HEK293 (cell line): Measurements from ENCODE around the gene BCKDHA.

ENCODE experiments used
- CTCF ChIP-seq: fragments of 450-650 bp; formaldehyde crosslinking; IDR thresholded peaks from 2 replicates; pipeline ENCODE4 v1.5.1; 2016; ENCODE audit warnings: missing biosample characterization, missing genetic modification characterization
- ELK4 ChIP-seq: IDR thresholded peaks from 2 replicates; pipeline ENCODE4 v1.6.1; 2011; ENCODE audit warnings: mild to moderate bottlenecking, low read depth, low read length, borderline replicate concordance
- FEZF1 ChIP-seq: fragments of 450-650 bp; formaldehyde crosslinking; IDR thresholded peaks from 2 replicates; pipeline ENCODE4 v1.5.1; 2016; ENCODE audit warnings: missing biosample characterization, missing genetic modification characterization
- MYNN ChIP-seq: fragments of 450-650 bp; formaldehyde crosslinking; IDR thresholded peaks from 2 replicates; pipeline ENCODE4 v1.5.1; 2016; ENCODE audit warnings: missing biosample characterization, missing genetic modification characterization, borderline replicate concordance
- PRDM6 ChIP-seq: fragments of 450-650 bp; formaldehyde crosslinking; IDR thresholded peaks from 2 replicates; pipeline ENCODE4 v1.5.1; 2017; ENCODE audit warnings: missing biosample characterization, missing genetic modification characterization
- ZBTB11 ChIP-seq: fragments of 450-650 bp; formaldehyde crosslinking; conservative IDR thresholded peaks from 2 replicates; pipeline ENCODE4 v1.5.1; 2016; ENCODE audit warnings: low read depth, missing biosample characterization, missing genetic modification characterization
- ZNF280D ChIP-seq: fragments of 450-650 bp; formaldehyde crosslinking; IDR thresholded peaks from 2 replicates; pipeline ENCODE4 v1.5.1; 2016; ENCODE audit warnings: missing biosample characterization, missing genetic modification characterization
- ZNF416 ChIP-seq: fragments of 450-650 bp; formaldehyde crosslinking; IDR thresholded peaks from 2 replicates; pipeline ENCODE4 v1.5.1; 2016; ENCODE audit warnings: missing biosample characterization, missing genetic modification characterization
- ZNF626 ChIP-seq: fragments of 450-650 bp; sonication (Bioruptor Pico); formaldehyde crosslinking; IDR thresholded peaks from 2 replicates; pipeline ENCODE4 v1.5.1; 2018; ENCODE audit warnings: missing biosample characterization, missing genetic modification characterization, inconsistent platforms
- ZNF777 ChIP-seq: fragments of 450-650 bp; formaldehyde crosslinking; IDR thresholded peaks from 2 replicates; pipeline ENCODE4 v1.5.1; 2017; ENCODE audit warnings: missing biosample characterization, missing genetic modification characterization, borderline replicate concordance

GRCh38 chr19:41359741-41360140, 37.9 kb upstream of the BCKDHA start:
- TF ChIP-seq MYNN (tag by site-specific recombination) (no peak), ZNF416 (tag by site-specific recombination) (no peak), ZNF777 (no peak), CTCF (no peak), PRDM6 (tag by site-specific recombination) (no peak), ZNF626 (no peak), ELK4 (no peak), ZNF280D (tag by site-specific recombination) (no peak), ZBTB11 (tag by site-specific recombination) (no peak), FEZF1 (tag by site-specific recombination) (no peak)
